ENCODE results near the gene PLOD2.

- TF ChIP-seq FOSL1 (IDR thresholded peaks at IDR 0.05; ENCODE audit: insufficient read depth, low read depth, low read length): no peak
- TF ChIP-seq POLR2A (IDR thresholded peaks at IDR 0.05; ENCODE audit: control extremely low read depth in 1 of 2, low read depth in 2 of 2, low read length in 2 of 2): no peak
- TF ChIP-seq MAX (IDR thresholded peaks at IDR 0.05): no peak
- TF ChIP-seq SRF (IDR thresholded peaks at IDR 0.05; ENCODE audit: low read depth, low read length): no peak
- TF ChIP-seq EZH2 (IDR thresholded peaks at IDR 0.05; ENCODE audit: low read depth, low read length, severe bottlenecking): no peak
Observed at GRCh38 chr3:146164071-146164470, 3.1 kb upstream of the PLOD2 start.

Measured in H1 (cell line).